Occipital lobe (tissue), 2 donors: ENCODE data around the gene NUP153. TPM values are rescaled to one million over a fixed set of nuclear protein-coding genes. Genes with fewer than 3 reads are reported as not detected.
A peak's percentile ranks its signal among the peaks of the same experiment; 100 is the strongest.

Experiments
- small RNA-seq: library from RNA; depleted of rRNA; stranded (forward); fragments of <200 nt; gene quantifications from one replicate; pipeline ENCODE3, GENCODE V24; 2014
- total RNA-seq: library from RNA; depleted of rRNA; stranded (reverse); fragments of >200 nt; gene quantifications from one replicate; pipeline ENCODE4 v1.2.3, GENCODE V29; 2014

The NUP153 gene
- total RNA-seq, 1 donor from 2014 or later, result 51.8 TPM

Small RNAs within 50 kb of the gene (small RNA-seq; reads per million reads assigned to genes)
- gene RF00019, result not detected
- 0.32 reads per million, percentile 18 among the genes with 10 or more reads in this experiment for gene RNA5SP204
- gene RNU6-190P, result not detected
- gene SUMO2P13, result not detected

Other genes starting within 250 kb of the NUP153 start
- gene FAM8A1, start 106.6 kb downstream of the NUP153 start, total RNA-seq, result 59.7 TPM